Measurements from ENCODE around the gene ANOS1.

ANOS1 gene

GRCh38 chrX:8684201-8684965, 47.6 kb downstream of the ANOS1 start:
- TF ChIP-seq, protein P1, sequence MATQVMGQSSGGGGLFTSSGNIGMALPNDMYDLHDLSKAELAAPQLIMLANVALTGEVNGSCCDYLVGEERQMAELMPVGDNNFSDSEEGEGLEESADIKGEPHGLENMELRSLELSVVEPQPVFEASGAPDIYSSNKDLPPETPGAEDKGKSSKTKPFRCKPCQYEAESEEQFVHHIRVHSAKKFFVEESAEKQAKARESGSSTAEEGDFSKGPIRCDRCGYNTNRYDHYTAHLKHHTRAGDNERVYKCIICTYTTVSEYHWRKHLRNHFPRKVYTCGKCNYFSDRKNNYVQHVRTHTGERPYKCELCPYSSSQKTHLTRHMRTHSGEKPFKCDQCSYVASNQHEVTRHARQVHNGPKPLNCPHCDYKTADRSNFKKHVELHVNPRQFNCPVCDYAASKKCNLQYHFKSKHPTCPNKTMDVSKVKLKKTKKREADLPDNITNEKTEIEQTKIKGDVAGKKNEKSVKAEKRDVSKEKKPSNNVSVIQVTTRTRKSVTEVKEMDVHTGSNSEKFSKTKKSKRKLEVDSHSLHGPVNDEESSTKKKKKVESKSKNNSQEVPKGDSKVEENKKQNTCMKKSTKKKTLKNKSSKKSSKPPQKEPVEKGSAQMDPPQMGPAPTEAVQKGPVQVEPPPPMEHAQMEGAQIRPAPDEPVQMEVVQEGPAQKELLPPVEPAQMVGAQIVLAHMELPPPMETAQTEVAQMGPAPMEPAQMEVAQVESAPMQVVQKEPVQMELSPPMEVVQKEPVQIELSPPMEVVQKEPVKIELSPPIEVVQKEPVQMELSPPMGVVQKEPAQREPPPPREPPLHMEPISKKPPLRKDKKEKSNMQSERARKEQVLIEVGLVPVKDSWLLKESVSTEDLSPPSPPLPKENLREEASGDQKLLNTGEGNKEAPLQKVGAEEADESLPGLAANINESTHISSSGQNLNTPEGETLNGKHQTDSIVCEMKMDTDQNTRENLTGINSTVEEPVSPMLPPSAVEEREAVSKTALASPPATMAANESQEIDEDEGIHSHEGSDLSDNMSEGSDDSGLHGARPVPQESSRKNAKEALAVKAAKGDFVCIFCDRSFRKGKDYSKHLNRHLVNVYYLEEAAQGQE (IDR thresholded peaks at IDR 0.05; ENCODE audit: insufficient replicate concordance, low read depth), result no peak
- no peak for TF ChIP-seq SPI1 (IDR thresholded peaks at IDR 0.05; ENCODE audit: borderline replicate concordance, low read depth)
- TF ChIP-seq, protein P2, sequence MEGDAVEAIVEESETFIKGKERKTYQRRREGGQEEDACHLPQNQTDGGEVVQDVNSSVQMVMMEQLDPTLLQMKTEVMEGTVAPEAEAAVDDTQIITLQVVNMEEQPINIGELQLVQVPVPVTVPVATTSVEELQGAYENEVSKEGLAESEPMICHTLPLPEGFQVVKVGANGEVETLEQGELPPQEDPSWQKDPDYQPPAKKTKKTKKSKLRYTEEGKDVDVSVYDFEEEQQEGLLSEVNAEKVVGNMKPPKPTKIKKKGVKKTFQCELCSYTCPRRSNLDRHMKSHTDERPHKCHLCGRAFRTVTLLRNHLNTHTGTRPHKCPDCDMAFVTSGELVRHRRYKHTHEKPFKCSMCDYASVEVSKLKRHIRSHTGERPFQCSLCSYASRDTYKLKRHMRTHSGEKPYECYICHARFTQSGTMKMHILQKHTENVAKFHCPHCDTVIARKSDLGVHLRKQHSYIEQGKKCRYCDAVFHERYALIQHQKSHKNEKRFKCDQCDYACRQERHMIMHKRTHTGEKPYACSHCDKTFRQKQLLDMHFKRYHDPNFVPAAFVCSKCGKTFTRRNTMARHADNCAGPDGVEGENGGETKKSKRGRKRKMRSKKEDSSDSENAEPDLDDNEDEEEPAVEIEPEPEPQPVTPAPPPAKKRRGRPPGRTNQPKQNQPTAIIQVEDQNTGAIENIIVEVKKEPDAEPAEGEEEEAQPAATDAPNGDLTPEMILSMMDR (IDR thresholded peaks at IDR 0.05; ENCODE audit: insufficient read depth, low read length), result no peak
- TF ChIP-seq GABPA (IDR thresholded peaks at IDR 0.05; ENCODE audit: low read depth), result no peak
- no peak for TF ChIP-seq POLR2AphosphoS5 (IDR thresholded peaks at IDR 0.05; ENCODE audit: low read depth)
- DNase-seq (ENCODE audit: low read depth in 1 of 2, low spot score in 1 of 2), result no peak
- Histone ChIP-seq H3K4me3 (replicated peaks; ENCODE audit: insufficient read depth, low read length) (no peak overlapping the region), H3K27me3 (ENCODE audit: insufficient read depth, poor library complexity, severe bottlenecking) (no peaks in the 10 kb centered on the region), H3K27ac (replicated peaks) (no peak overlapping the region)

DNA sequence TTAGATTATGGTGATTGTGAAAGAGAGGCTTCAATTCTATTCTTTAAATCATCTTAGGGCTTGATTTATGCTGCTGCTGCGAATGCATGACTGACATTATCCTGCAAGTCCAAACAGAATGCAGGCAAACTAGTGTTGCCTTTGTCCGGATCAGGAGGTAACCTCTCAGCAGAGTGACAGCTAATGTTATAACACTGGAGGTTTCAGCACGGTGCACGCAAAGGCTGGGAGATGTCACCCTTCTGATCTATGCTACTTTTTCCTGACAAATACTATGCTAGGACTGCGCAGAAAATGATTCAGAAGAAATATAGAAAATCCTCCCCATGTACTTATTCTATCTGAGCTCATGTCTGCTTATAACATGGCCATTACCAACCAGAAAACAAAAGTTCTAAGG, 48.2 kb downstream of the ANOS1 start:
- TF ChIP-seq POLR2AphosphoS5 (IDR thresholded peaks at IDR 0.05; ENCODE audit: low read depth), result no peak
- no peak for TF ChIP-seq GABPA (IDR thresholded peaks at IDR 0.05; ENCODE audit: low read depth)
- no peak for TF ChIP-seq SPI1 (IDR thresholded peaks at IDR 0.05; ENCODE audit: borderline replicate concordance, low read depth)
- TF ChIP-seq, protein P2 (IDR thresholded peaks at IDR 0.05; ENCODE audit: insufficient read depth, low read length), result no peak
- TF ChIP-seq, protein P1 (IDR thresholded peaks at IDR 0.05; ENCODE audit: insufficient replicate concordance, low read depth), result no peak
- no peak for DNase-seq (ENCODE audit: low read depth in 1 of 2, low spot score in 1 of 2)
- no peak overlapping the region for H3K27ac ChIP-seq (replicated peaks)
- no peak overlapping the region for H3K4me3 ChIP-seq (replicated peaks; ENCODE audit: insufficient read depth, low read length)
- no peaks in the 10 kb centered on the region for H3K27me3 ChIP-seq (ENCODE audit: insufficient read depth, poor library complexity, severe bottlenecking)

GRCh38 chrX:8679550-8679949, 52.4 kb downstream of the ANOS1 start:
- DNase-seq (ENCODE audit: low read depth in 1 of 2, low spot score in 1 of 2), result no peak
- no peak overlapping the region for H3K4me3 ChIP-seq (replicated peaks; ENCODE audit: insufficient read depth, low read length)
- H3K27ac ChIP-seq (replicated peaks), result no peak overlapping the region
- TF ChIP-seq SPI1 (IDR thresholded peaks at IDR 0.05; ENCODE audit: borderline replicate concordance, low read depth), result no peak
- TF ChIP-seq, protein P1 (IDR thresholded peaks at IDR 0.05; ENCODE audit: insufficient replicate concordance, low read depth), result no peak
- TF ChIP-seq POLR2AphosphoS5 (IDR thresholded peaks at IDR 0.05; ENCODE audit: low read depth), result no peak
- no peak for TF ChIP-seq GABPA (IDR thresholded peaks at IDR 0.05; ENCODE audit: low read depth)
- TF ChIP-seq, protein P2 (IDR thresholded peaks at IDR 0.05; ENCODE audit: insufficient read depth, low read length), result no peak
- H3K27me3 ChIP-seq (ENCODE audit: insufficient read depth, poor library complexity, severe bottlenecking), result no peaks in the 10 kb centered on the region
